H1 (cell line): ENCODE results near the gene GPHA2. TPM values are rescaled to one million over a fixed set of nuclear protein-coding genes. Genes with fewer than 3 reads are reported as not detected.

Source experiments
- CTCF ChIA-PET: fragments of 300-600 bp; sonication (Branson Sonifier 250); formaldehyde crosslinking; loops from one replicate; lab custom pipeline; 2021; ENCODE audit not compliant: partially characterized antibody; lab: Charles Lee
- POLR2A ChIA-PET: fragments of 300-600 bp; sonication (Branson Sonifier 250); formaldehyde crosslinking; loops from one replicate; lab custom pipeline; 2021; ENCODE audit warnings: inconsistent platforms; ENCODE audit not compliant: partially characterized antibody; lab: Charles Lee
- DNase-seq, 2 experiments: peaks; one replicate each; pipeline versions ENCODE4 v3.0.0 to v3.0.0-alpha.2; 2010 to 2022; ENCODE audit warnings: low spot score in 2 of 2, low read depth in 1 of 2, mixed read lengths in 1 of 2
- FAIRE-seq: peaks from 2 replicates; lab custom pipeline; 2011; peaks lifted over from hg19 to GRCh38; lab: Jason Lieb, UNC
- H2AFZ ChIP-seq: 2 replicates; pipeline ENCODE4 v1.8.1; 2012; ENCODE audit warnings: low read length, inconsistent platforms
- H2AK5ac ChIP-seq: 2 replicates; pipeline ENCODE4 v1.6.1; 2013; ENCODE audit warnings: low read depth, low read length
- H2BK120ac ChIP-seq: replicated peaks from 2 replicates; pipeline ENCODE3; 2013; ENCODE audit warnings: low read depth, low read length, inconsistent platforms
- H2BK12ac ChIP-seq: 2 replicates; pipeline ENCODE4 v1.6.1; 2013; ENCODE audit warnings: low read depth, low read length
- H2BK15ac ChIP-seq: 2 replicates; pipeline ENCODE4 v1.6.1; 2013; ENCODE audit warnings: low read length
- H2BK20ac ChIP-seq: 2 replicates; pipeline ENCODE4 v1.6.1; 2013; ENCODE audit warnings: low read length
- H2BK5ac ChIP-seq: 2 replicates; pipeline ENCODE4 v1.6.1; 2013; ENCODE audit warnings: low read depth, low read length
- H3K14ac ChIP-seq: 2 replicates; pipeline ENCODE4 v1.6.1; 2013; ENCODE audit warnings: inconsistent platforms; ENCODE audit not compliant: insufficient read length
- H3K18ac ChIP-seq: 2 replicates; pipeline ENCODE4 v1.6.1; 2013; ENCODE audit warnings: low read length; ENCODE audit errors: extremely low read depth
- H3K23ac ChIP-seq: 2 replicates; pipeline ENCODE4 v1.6.1; 2013; ENCODE audit warnings: inconsistent platforms; ENCODE audit not compliant: insufficient read length
- H3K23me2 ChIP-seq: 2 replicates; pipeline ENCODE4 v1.6.1; 2013; ENCODE audit warnings: low read depth, low read length
- H3K27ac ChIP-seq: 2 replicates; pipeline ENCODE4 v1.6.1; 2011; ENCODE audit warnings: low read depth, low read length, inconsistent platforms
- H3K27me3 ChIP-seq, 4 experiments: replicated peaks in 1 of 4; 1 replicate in 1 of 4; 2 replicates in 3 of 4; pipeline versions ENCODE4 v1.6.1 to v1.8.1; 2011 to 2013; ENCODE audit warnings: low read length in 3 of 4, mild to moderate bottlenecking in 3 of 4, inconsistent platforms in 2 of 4, mixed read lengths in 2 of 4, moderate library complexity in 1 of 4; ENCODE audit not compliant: control insufficient read depth in 3 of 4, insufficient read depth in 3 of 4; ENCODE audit errors: extremely low read depth in 1 of 4
- H3K36me3 ChIP-seq, 4 experiments: 2 replicates each; pipeline versions ENCODE4 v1.6.1 to v1.8.1; 2011 to 2013; ENCODE audit warnings: mild to moderate bottlenecking in 4 of 4, low read length in 3 of 4, moderate library complexity in 2 of 4, control low read depth in 1 of 4, inconsistent platforms in 1 of 4; ENCODE audit not compliant: insufficient read depth in 4 of 4, control insufficient read depth in 2 of 4
- H3K4ac ChIP-seq: replicated peaks from 2 replicates; pipeline ENCODE3; 2013; ENCODE audit warnings: low read length, low read depth, mixed read lengths, inconsistent platforms; ENCODE audit not compliant: insufficient read length
- H3K4me1 ChIP-seq, 4 experiments: replicated peaks in 1 of 4; 1 replicate in 1 of 4; 2 replicates in 3 of 4; pipeline versions ENCODE4 v1.6.1 to v1.8.1; 2011 to 2013; ENCODE audit warnings: low read length in 3 of 4, inconsistent platforms in 2 of 4, mixed read lengths in 1 of 4; ENCODE audit not compliant: insufficient read depth in 4 of 4, control insufficient read depth in 3 of 4
- H3K4me2 ChIP-seq, 2 experiments: 2 replicates each; pipeline versions ENCODE4 v1.6.1 to v1.8.1; 2011 to 2013; ENCODE audit warnings: low read depth in 2 of 2, low read length in 2 of 2, control low read depth in 1 of 2, inconsistent platforms in 1 of 2, mild to moderate bottlenecking in 1 of 2; ENCODE audit not compliant: insufficient read depth in 1 of 2
- H3K4me3 ChIP-seq, 4 experiments: fragments of 200-600, 300-600 bp in 1 of 4; sonication (generic), shearing (Covaris generic), sonication (Bioruptor Twin) in 1 of 4; 2 replicates each; pipeline versions ENCODE4 v1.5.1 to v1.8.1; 2011 to 2016; ENCODE audit warnings: low read length in 4 of 4, low read depth in 3 of 4, control low read depth in 2 of 4, inconsistent platforms in 2 of 4, mild to moderate bottlenecking in 2 of 4, mixed read lengths in 1 of 4, moderate library complexity in 1 of 4; ENCODE audit not compliant: insufficient read depth in 2 of 4; ENCODE audit errors: extremely low read depth in 1 of 4
- H3K56ac ChIP-seq: replicated peaks from 2 replicates; pipeline ENCODE3; 2013; ENCODE audit warnings: low read depth, mild to moderate bottlenecking, mixed read lengths, low read length, inconsistent platforms; ENCODE audit not compliant: insufficient read length
- H3K79me1 ChIP-seq: 2 replicates; pipeline ENCODE4 v1.6.1; 2013; ENCODE audit warnings: low read depth, low read length, control low read depth
- H3K79me2 ChIP-seq, 2 experiments: 2 replicates each; pipeline versions ENCODE4 v1.6.1 to v1.8.1; 2012 to 2013; ENCODE audit warnings: low read length in 2 of 2, mild to moderate bottlenecking in 2 of 2, inconsistent platforms in 1 of 2; ENCODE audit not compliant: insufficient read depth in 2 of 2, control insufficient read depth in 1 of 2
- H3K9ac ChIP-seq, 4 experiments: replicated peaks in 1 of 4; 1 replicate in 1 of 4; 2 replicates in 3 of 4; pipeline versions ENCODE4 v1.6.1 to v1.8.1; 2011 to 2013; ENCODE audit warnings: low read depth in 3 of 4, low read length in 3 of 4, control low read depth in 2 of 4, mild to moderate bottlenecking in 2 of 4, moderate library complexity in 2 of 4, inconsistent platforms in 1 of 4; ENCODE audit errors: extremely low read depth in 1 of 4
- H3K9me3 ChIP-seq, 2 experiments: 2 replicates each; pipeline versions ENCODE4 v1.6.1 to v1.8.1; 2012 to 2013; ENCODE audit warnings: mild to moderate bottlenecking in 2 of 2, moderate library complexity in 2 of 2, control low read depth in 1 of 2, inconsistent platforms in 1 of 2, low read depth in 1 of 2, low read length in 1 of 2, mixed read lengths in 1 of 2; ENCODE audit not compliant: insufficient read depth in 2 of 2
- H4K20me1 ChIP-seq, 2 experiments: replicated peaks in 1 of 2; 2 replicates each; pipeline versions ENCODE3 to v1.8.1; 2011 to 2013; ENCODE audit warnings: inconsistent platforms in 2 of 2, low read length in 2 of 2, mild to moderate bottlenecking in 1 of 2; ENCODE audit not compliant: insufficient read depth in 2 of 2, control insufficient read depth in 1 of 2
- H4K5ac ChIP-seq: 2 replicates; pipeline ENCODE4 v1.6.1; 2013; ENCODE audit warnings: low read length, low read depth, mixed read lengths, inconsistent platforms; ENCODE audit not compliant: insufficient read length
- H4K8ac ChIP-seq: 2 replicates; pipeline ENCODE4 v1.8.0; 2013; ENCODE audit warnings: mild to moderate bottlenecking, moderate library complexity, low read length, inconsistent platforms; ENCODE audit not compliant: insufficient read depth; ENCODE audit errors: extremely low read depth
- H4K91ac ChIP-seq: replicated peaks from 2 replicates; pipeline ENCODE3; 2013; ENCODE audit warnings: low read length, mixed read lengths, inconsistent platforms; ENCODE audit not compliant: insufficient read length
- BCL11A ChIP-seq, 2 experiments: IDR thresholded peaks; one replicate each; pipeline ENCODE4 v1.6.1; 2011; ENCODE audit warnings: low read depth in 2 of 2, low read length in 2 of 2, mild to moderate bottlenecking in 2 of 2
- BRCA1 ChIP-seq: IDR thresholded peaks from 2 replicates; pipeline ENCODE4 v1.6.1; 2012; ENCODE audit warnings: low read depth, low read length, improper control_type of control experiment
- EGR1 ChIP-seq: IDR thresholded peaks from 2 replicates; pipeline ENCODE4 v1.6.1; 2011; ENCODE audit warnings: low read depth, low read length, borderline replicate concordance
- EP300 ChIP-seq, 2 experiments: IDR thresholded peaks; 1 replicate in 1 of 2; 2 replicates in 1 of 2; pipeline ENCODE4 v1.6.1; 2011 to 2012; ENCODE audit warnings: low read depth in 2 of 2, low read length in 2 of 2, mild to moderate bottlenecking in 2 of 2, borderline replicate concordance in 1 of 2, inconsistent platforms in 1 of 2, moderate library complexity in 1 of 2
- GABPA ChIP-seq: IDR thresholded peaks from 2 replicates; pipeline ENCODE4 v1.6.1; 2011; ENCODE audit warnings: mild to moderate bottlenecking, low read length, moderate library complexity, borderline replicate concordance; ENCODE audit not compliant: insufficient read depth
- RBBP5 ChIP-seq: IDR thresholded peaks from 2 replicates; pipeline ENCODE4 v1.7.1; 2012; ENCODE audit warnings: low read depth, mild to moderate bottlenecking, inconsistent platforms, low read length, moderate library complexity, borderline replicate concordance
- SAP30 ChIP-seq: fragments of 300-600 bp; sonication (generic); IDR thresholded peaks from 2 replicates; pipeline ENCODE4 v1.7.1; 2012; ENCODE audit warnings: low read length, moderate library complexity, mild to moderate bottlenecking, inconsistent platforms; ENCODE audit not compliant: insufficient read depth, insufficient replicate concordance
- TAF1 ChIP-seq: IDR thresholded peaks from 2 replicates; pipeline ENCODE4 v1.6.1; 2011; ENCODE audit warnings: mild to moderate bottlenecking, low read depth, low read length
- TEAD4 ChIP-seq: IDR thresholded peaks from 2 replicates; pipeline ENCODE4 v1.6.1; 2012; ENCODE audit warnings: low read depth, low read length, inconsistent platforms, mixed read lengths
- YY1 ChIP-seq: IDR thresholded peaks from 2 replicates; pipeline ENCODE4 v1.6.1; 2011; ENCODE audit warnings: low read depth, mild to moderate bottlenecking, low read length
- WGBS, 2 experiments: shearing (Covaris generic) in 1 of 2; methylation state at CpG; one replicate each; pipeline versions ENCODE4 v1.1.6 to v1.1.7; 2013 to 2015; ENCODE audit warnings: low lambda C conversion rate in 2 of 2, mixed read lengths in 2 of 2, inconsistent platforms in 1 of 2, low coverage in 1 of 2, missing lambda C conversion rate in 1 of 2; ENCODE audit not compliant: insufficient replicate concordance in 2 of 2, insufficient coverage in 1 of 2, insufficient read length in 1 of 2; ENCODE audit errors: extremely low coverage in 1 of 2, missing lambda C conversion rate in 1 of 2; 5-methylcytosine and 5-hydroxymethylcytosine counted together
- polyA plus RNA-seq, 7 experiments: library from polyadenylated mRNA; depleted of rRNA in 3 of 7; stranded (reverse) in 5 of 7; unstranded in 2 of 7; fragments of >200 nt in 5 of 7; fragments of 200-250 nt in 2 of 7; gene quantifications; 1 replicate in 5 of 7; 2 replicates in 1 of 7; 4 replicates in 1 of 7; pipeline versions ENCODE4 v1.2.1 to v1.2.3, GENCODE V29; 2011 to 2013; ENCODE audit warnings: missing spikeins in 2 of 7, mixed read lengths in 2 of 7
- total RNA-seq: library from RNA; stranded (reverse); fragmentation: NEBNext Ultra II Directional; extraction: Animal tissue kit (Norgen Biotek cat#: 25700); gene quantifications from 2 replicates; pipeline ENCODE4 v1.2.1, GENCODE V29; 2021
- TF ChIP-seq, protein P1 (sequence below): IDR thresholded peaks from 2 replicates; pipeline ENCODE4 v1.6.1; 2012; ENCODE audit warnings: low read length, inconsistent platforms

GPHA2 gene
- total and polyA plus RNA-seq, 2 of the 8 experiments (the other 6 are each of a cell fraction or from before 2014, with no cell fraction given), result 0.97 to 4.4 TPM

- Histone ChIP-seq H4K20me1 (peaks cover 0 to 2% of the 10 kb centered on the region in 2 experiments), H2AK5ac (no peak overlapping the region), H3K79me1 (no peaks in the 10 kb centered on the region), H4K91ac (no peak overlapping the region), H3K27me3 (no peaks in the 10 kb centered on the region), H4K8ac (no peak overlapping the region), H3K79me2 (no peaks in the 10 kb centered on the region), H3K27ac (no peak overlapping the region), H3K18ac (no peak overlapping the region), H3K56ac (no peak overlapping the region), H2BK15ac (no peak overlapping the region), H3K4me3 (no peak overlapping the region), H2AFZ (no peak overlapping the region), H3K4me1 (peaks cover 0 to 2% (median under 1%) of the 10 kb centered on the region in 4 experiments; a peak in 2 of 7 replicates), H3K4ac (no peak overlapping the region), H2BK12ac (no peak overlapping the region), H3K36me3 (peaks cover 0 to 11% (median 1%) of the 10 kb centered on the region in 4 experiments; a peak in 3 of 8 replicates), H3K23me2 (no peaks in the 10 kb centered on the region), H3K9ac (no peak overlapping the region), H3K4me2 (no peak overlapping the region), H2BK5ac (no peak overlapping the region), H3K23ac (no peak overlapping the region), H4K5ac (no peak overlapping the region), H3K14ac (no peak overlapping the region), H2BK120ac (no peak overlapping the region), H2BK20ac (no peak overlapping the region), H3K9me3 (no peaks in the 10 kb centered on the region)
- DNase-seq (no peak), FAIRE-seq (no peak)
- CTCF ChIA-PET, result interaction anchor here (0.9 to 32.2 kb wide), 15 partner anchors 7 to 104 kb away, joined by 3 to 1058 read pairs (median 5); partner anchors contain the start of genes BATF2, CDC42BPG, EHD1 and MAJIN
- 93% methylated on average over 32 of the region's 39 CpGs; no CpG with 5 or more reads in 1 of the 2 experiments for WGBS, 2 experiments
- POLR2A ChIA-PET, result interaction anchor here (1.3 to 24.6 kb wide), 4 partner anchors 12 to 146 kb away, joined by 3 to 408 read pairs (median 9); partner anchors contain the start of genes EHD1 and SAC3D1
- TF ChIP-seq SAP30 (no peak), YY1 (no peak), TEAD4 (no peak), BRCA1 (no peak), TAF1 (no peak), GABPA (no peak), BCL11A (IDR thresholded peaks at IDR 0.05; ENCODE audit: low read depth in 2 of 2, low read length in 2 of 2) (no peak), EGR1 (no peak), RBBP5 (no peak), EP300 (IDR thresholded peaks at IDR 0.05; ENCODE audit: borderline replicate concordance in 1 of 2, low read depth in 2 of 2, low read length in 2 of 2) (no peak)
- TF ChIP-seq, protein P1, sequence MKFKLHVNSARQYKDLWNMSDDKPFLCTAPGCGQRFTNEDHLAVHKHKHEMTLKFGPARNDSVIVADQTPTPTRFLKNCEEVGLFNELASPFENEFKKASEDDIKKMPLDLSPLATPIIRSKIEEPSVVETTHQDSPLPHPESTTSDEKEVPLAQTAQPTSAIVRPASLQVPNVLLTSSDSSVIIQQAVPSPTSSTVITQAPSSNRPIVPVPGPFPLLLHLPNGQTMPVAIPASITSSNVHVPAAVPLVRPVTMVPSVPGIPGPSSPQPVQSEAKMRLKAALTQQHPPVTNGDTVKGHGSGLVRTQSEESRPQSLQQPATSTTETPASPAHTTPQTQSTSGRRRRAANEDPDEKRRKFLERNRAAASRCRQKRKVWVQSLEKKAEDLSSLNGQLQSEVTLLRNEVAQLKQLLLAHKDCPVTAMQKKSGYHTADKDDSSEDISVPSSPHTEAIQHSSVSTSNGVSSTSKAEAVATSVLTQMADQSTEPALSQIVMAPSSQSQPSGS, result no peak
These were observed 40.8 kb downstream of the GPHA2 start for GRCh38 chr11:64894812-64895452.
